ENCODE data around the gene UTP11.

The UTP11 gene

GRCh38 chr1:38068220-38068979 is 55.9 kb downstream of the UTP11 start:
- in situ Hi-C loops (cut with HindIII; ENCODE audit: low sequenced_read_pairs), result no loop called here

- in situ Hi-C loops (cut with HindIII; ENCODE audit: low sequenced_read_pairs), result no loop called here
Measured at GRCh38 chr1:38068980-38069340, 56.4 kb downstream of the UTP11 start.

- in situ Hi-C loops (cut with HindIII; ENCODE audit: low sequenced_read_pairs), result no loop called here
Measured at GRCh38 chr1:38071312-38072256, 59.0 kb downstream of the UTP11 start.

GRCh38 chr1:38072858-38073257 is 60.3 kb downstream of the UTP11 start:
- in situ Hi-C loops (cut with HindIII; ENCODE audit: low sequenced_read_pairs), result no loop called here

GRCh38 chr1:38073534-38074301 is 61.2 kb downstream of the UTP11 start:
- in situ Hi-C loops (cut with HindIII; ENCODE audit: low sequenced_read_pairs), result no loop called here

- in situ Hi-C loops (cut with HindIII; ENCODE audit: low sequenced_read_pairs), result no loop called here
Measured at GRCh38 chr1:38074302-38074677, 61.8 kb downstream of the UTP11 start.

Measured in endothelial cell of hepatic sinusoid (primary cell).